H1 (cell line): ENCODE data around the gene TSHZ2. TPM values are rescaled to one million over a fixed set of nuclear protein-coding genes. Genes with fewer than 3 reads are reported as not detected.

Source experiments
- CTCF ChIA-PET: fragments of 300-600 bp; sonication (Branson Sonifier 250); formaldehyde crosslinking; loops from one replicate; lab custom pipeline; 2021; ENCODE audit not compliant: partially characterized antibody; lab: Charles Lee
- POLR2A ChIA-PET: fragments of 300-600 bp; sonication (Branson Sonifier 250); formaldehyde crosslinking; loops from one replicate; lab custom pipeline; 2021; ENCODE audit warnings: inconsistent platforms; ENCODE audit not compliant: partially characterized antibody; lab: Charles Lee
- DNase-seq, 2 experiments: peaks; one replicate each; pipeline versions ENCODE4 v3.0.0 to v3.0.0-alpha.2; 2010 to 2022; ENCODE audit warnings: low spot score in 2 of 2, low read depth in 1 of 2, mixed read lengths in 1 of 2
- FAIRE-seq: peaks from 2 replicates; lab custom pipeline; 2011; peaks lifted over from hg19 to GRCh38; lab: Jason Lieb, UNC
- H2AFZ ChIP-seq: 2 replicates; pipeline ENCODE4 v1.8.1; 2012; ENCODE audit warnings: low read length, inconsistent platforms
- H2AK5ac ChIP-seq: 2 replicates; pipeline ENCODE4 v1.6.1; 2013; ENCODE audit warnings: low read depth, low read length
- H2BK120ac ChIP-seq: replicated peaks from 2 replicates; pipeline ENCODE3; 2013; ENCODE audit warnings: low read depth, low read length, inconsistent platforms
- H2BK12ac ChIP-seq: 2 replicates; pipeline ENCODE4 v1.6.1; 2013; ENCODE audit warnings: low read depth, low read length
- H2BK15ac ChIP-seq: 2 replicates; pipeline ENCODE4 v1.6.1; 2013; ENCODE audit warnings: low read length
- H2BK20ac ChIP-seq: 2 replicates; pipeline ENCODE4 v1.6.1; 2013; ENCODE audit warnings: low read length
- H2BK5ac ChIP-seq: 2 replicates; pipeline ENCODE4 v1.6.1; 2013; ENCODE audit warnings: low read depth, low read length
- H3K14ac ChIP-seq: 2 replicates; pipeline ENCODE4 v1.6.1; 2013; ENCODE audit warnings: inconsistent platforms; ENCODE audit not compliant: insufficient read length
- H3K18ac ChIP-seq: 2 replicates; pipeline ENCODE4 v1.6.1; 2013; ENCODE audit warnings: low read length; ENCODE audit errors: extremely low read depth
- H3K23ac ChIP-seq: 2 replicates; pipeline ENCODE4 v1.6.1; 2013; ENCODE audit warnings: inconsistent platforms; ENCODE audit not compliant: insufficient read length
- H3K23me2 ChIP-seq: 2 replicates; pipeline ENCODE4 v1.6.1; 2013; ENCODE audit warnings: low read depth, low read length
- H3K27ac ChIP-seq: 2 replicates; pipeline ENCODE4 v1.6.1; 2011; ENCODE audit warnings: low read depth, low read length, inconsistent platforms
- H3K27me3 ChIP-seq, 4 experiments: replicated peaks in 1 of 4; 1 replicate in 1 of 4; 2 replicates in 3 of 4; pipeline versions ENCODE4 v1.6.1 to v1.8.1; 2011 to 2013; ENCODE audit warnings: low read length in 3 of 4, mild to moderate bottlenecking in 3 of 4, inconsistent platforms in 2 of 4, mixed read lengths in 2 of 4, moderate library complexity in 1 of 4; ENCODE audit not compliant: control insufficient read depth in 3 of 4, insufficient read depth in 3 of 4; ENCODE audit errors: extremely low read depth in 1 of 4
- H3K36me3 ChIP-seq, 4 experiments: 2 replicates each; pipeline versions ENCODE4 v1.6.1 to v1.8.1; 2011 to 2013; ENCODE audit warnings: mild to moderate bottlenecking in 4 of 4, low read length in 3 of 4, moderate library complexity in 2 of 4, control low read depth in 1 of 4, inconsistent platforms in 1 of 4; ENCODE audit not compliant: insufficient read depth in 4 of 4, control insufficient read depth in 2 of 4
- H3K4ac ChIP-seq: replicated peaks from 2 replicates; pipeline ENCODE3; 2013; ENCODE audit warnings: low read length, low read depth, mixed read lengths, inconsistent platforms; ENCODE audit not compliant: insufficient read length
- H3K4me1 ChIP-seq, 4 experiments: replicated peaks in 1 of 4; 1 replicate in 1 of 4; 2 replicates in 3 of 4; pipeline versions ENCODE4 v1.6.1 to v1.8.1; 2011 to 2013; ENCODE audit warnings: low read length in 3 of 4, inconsistent platforms in 2 of 4, mixed read lengths in 1 of 4; ENCODE audit not compliant: insufficient read depth in 4 of 4, control insufficient read depth in 3 of 4
- H3K4me2 ChIP-seq, 2 experiments: 2 replicates each; pipeline versions ENCODE4 v1.6.1 to v1.8.1; 2011 to 2013; ENCODE audit warnings: low read depth in 2 of 2, low read length in 2 of 2, control low read depth in 1 of 2, inconsistent platforms in 1 of 2, mild to moderate bottlenecking in 1 of 2; ENCODE audit not compliant: insufficient read depth in 1 of 2
- H3K4me3 ChIP-seq, 4 experiments: fragments of 200-600, 300-600 bp in 1 of 4; sonication (generic), shearing (Covaris generic), sonication (Bioruptor Twin) in 1 of 4; 2 replicates each; pipeline versions ENCODE4 v1.5.1 to v1.8.1; 2011 to 2016; ENCODE audit warnings: low read length in 4 of 4, low read depth in 3 of 4, control low read depth in 2 of 4, inconsistent platforms in 2 of 4, mild to moderate bottlenecking in 2 of 4, mixed read lengths in 1 of 4, moderate library complexity in 1 of 4; ENCODE audit not compliant: insufficient read depth in 2 of 4; ENCODE audit errors: extremely low read depth in 1 of 4
- H3K56ac ChIP-seq: replicated peaks from 2 replicates; pipeline ENCODE3; 2013; ENCODE audit warnings: low read depth, mild to moderate bottlenecking, mixed read lengths, low read length, inconsistent platforms; ENCODE audit not compliant: insufficient read length
- H3K79me1 ChIP-seq: 2 replicates; pipeline ENCODE4 v1.6.1; 2013; ENCODE audit warnings: low read depth, low read length, control low read depth
- H3K79me2 ChIP-seq, 2 experiments: 2 replicates each; pipeline versions ENCODE4 v1.6.1 to v1.8.1; 2012 to 2013; ENCODE audit warnings: low read length in 2 of 2, mild to moderate bottlenecking in 2 of 2, inconsistent platforms in 1 of 2; ENCODE audit not compliant: insufficient read depth in 2 of 2, control insufficient read depth in 1 of 2
- H3K9ac ChIP-seq, 4 experiments: replicated peaks in 1 of 4; 1 replicate in 1 of 4; 2 replicates in 3 of 4; pipeline versions ENCODE4 v1.6.1 to v1.8.1; 2011 to 2013; ENCODE audit warnings: low read depth in 3 of 4, low read length in 3 of 4, control low read depth in 2 of 4, mild to moderate bottlenecking in 2 of 4, moderate library complexity in 2 of 4, inconsistent platforms in 1 of 4; ENCODE audit errors: extremely low read depth in 1 of 4
- H3K9me3 ChIP-seq, 2 experiments: 2 replicates each; pipeline versions ENCODE4 v1.6.1 to v1.8.1; 2012 to 2013; ENCODE audit warnings: mild to moderate bottlenecking in 2 of 2, moderate library complexity in 2 of 2, control low read depth in 1 of 2, inconsistent platforms in 1 of 2, low read depth in 1 of 2, low read length in 1 of 2, mixed read lengths in 1 of 2; ENCODE audit not compliant: insufficient read depth in 2 of 2
- H4K20me1 ChIP-seq, 2 experiments: replicated peaks in 1 of 2; 2 replicates each; pipeline versions ENCODE3 to v1.8.1; 2011 to 2013; ENCODE audit warnings: inconsistent platforms in 2 of 2, low read length in 2 of 2, mild to moderate bottlenecking in 1 of 2; ENCODE audit not compliant: insufficient read depth in 2 of 2, control insufficient read depth in 1 of 2
- H4K5ac ChIP-seq: 2 replicates; pipeline ENCODE4 v1.6.1; 2013; ENCODE audit warnings: low read length, low read depth, mixed read lengths, inconsistent platforms; ENCODE audit not compliant: insufficient read length
- H4K8ac ChIP-seq: 2 replicates; pipeline ENCODE4 v1.8.0; 2013; ENCODE audit warnings: mild to moderate bottlenecking, moderate library complexity, low read length, inconsistent platforms; ENCODE audit not compliant: insufficient read depth; ENCODE audit errors: extremely low read depth
- H4K91ac ChIP-seq: replicated peaks from 2 replicates; pipeline ENCODE3; 2013; ENCODE audit warnings: low read length, mixed read lengths, inconsistent platforms; ENCODE audit not compliant: insufficient read length
- EGR1 ChIP-seq: IDR thresholded peaks from 2 replicates; pipeline ENCODE4 v1.6.1; 2011; ENCODE audit warnings: low read depth, low read length, borderline replicate concordance
- EP300 ChIP-seq, 2 experiments: IDR thresholded peaks; 1 replicate in 1 of 2; 2 replicates in 1 of 2; pipeline ENCODE4 v1.6.1; 2011 to 2012; ENCODE audit warnings: low read depth in 2 of 2, low read length in 2 of 2, mild to moderate bottlenecking in 2 of 2, borderline replicate concordance in 1 of 2, inconsistent platforms in 1 of 2, moderate library complexity in 1 of 2
- RAD21 ChIP-seq, 2 experiments: IDR thresholded peaks in 1 of 2; conservative IDR thresholded peaks in 1 of 2; 2 replicates each; pipeline ENCODE4 v1.6.1; 2011; ENCODE audit warnings: low read depth in 2 of 2, low read length in 2 of 2, improper control_type of control experiment in 1 of 2, inconsistent platforms in 1 of 2, mild to moderate bottlenecking in 1 of 2, moderate library complexity in 1 of 2
- YY1 ChIP-seq: IDR thresholded peaks from 2 replicates; pipeline ENCODE4 v1.6.1; 2011; ENCODE audit warnings: low read depth, mild to moderate bottlenecking, low read length
- WGBS, 2 experiments: shearing (Covaris generic) in 1 of 2; methylation state at CpG; one replicate each; pipeline versions ENCODE4 v1.1.6 to v1.1.7; 2013 to 2015; ENCODE audit warnings: low lambda C conversion rate in 2 of 2, mixed read lengths in 2 of 2, inconsistent platforms in 1 of 2, low coverage in 1 of 2, missing lambda C conversion rate in 1 of 2; ENCODE audit not compliant: insufficient replicate concordance in 2 of 2, insufficient coverage in 1 of 2, insufficient read length in 1 of 2; ENCODE audit errors: extremely low coverage in 1 of 2, missing lambda C conversion rate in 1 of 2; 5-methylcytosine and 5-hydroxymethylcytosine counted together
- polyA plus RNA-seq, 7 experiments: library from polyadenylated mRNA; depleted of rRNA in 3 of 7; stranded (reverse) in 5 of 7; unstranded in 2 of 7; fragments of >200 nt in 5 of 7; fragments of 200-250 nt in 2 of 7; gene quantifications; 1 replicate in 5 of 7; 2 replicates in 1 of 7; 4 replicates in 1 of 7; pipeline versions ENCODE4 v1.2.1 to v1.2.3, GENCODE V29; 2011 to 2013; ENCODE audit warnings: missing spikeins in 2 of 7, mixed read lengths in 2 of 7
- total RNA-seq: library from RNA; stranded (reverse); fragmentation: NEBNext Ultra II Directional; extraction: Animal tissue kit (Norgen Biotek cat#: 25700); gene quantifications from 2 replicates; pipeline ENCODE4 v1.2.1, GENCODE V29; 2021
- TF ChIP-seq, protein P1 (sequence below): IDR thresholded peaks from 2 replicates; pipeline ENCODE4 v1.6.1; 2011; ENCODE audit warnings: low read length, improper control_type of control experiment
- TF ChIP-seq, protein P2 (sequence below), 3 experiments: IDR thresholded peaks; 1 replicate in 2 of 3; 2 replicates in 1 of 3; pipeline versions ENCODE4 v1.5.1 to v1.6.1; 2011; ENCODE audit warnings: low read length in 3 of 3, mild to moderate bottlenecking in 3 of 3, inconsistent platforms in 2 of 3, low read depth in 1 of 3, moderate library complexity in 1 of 3; ENCODE audit not compliant: insufficient read depth in 1 of 3; ENCODE audit errors: control extremely low read depth in 1 of 3

Gene TSHZ2
- total and polyA plus RNA-seq, 2 of the 8 experiments (the other 6 are each of a cell fraction or from before 2014, with no cell fraction given) = 0.14 to 0.30 TPM

DNA sequence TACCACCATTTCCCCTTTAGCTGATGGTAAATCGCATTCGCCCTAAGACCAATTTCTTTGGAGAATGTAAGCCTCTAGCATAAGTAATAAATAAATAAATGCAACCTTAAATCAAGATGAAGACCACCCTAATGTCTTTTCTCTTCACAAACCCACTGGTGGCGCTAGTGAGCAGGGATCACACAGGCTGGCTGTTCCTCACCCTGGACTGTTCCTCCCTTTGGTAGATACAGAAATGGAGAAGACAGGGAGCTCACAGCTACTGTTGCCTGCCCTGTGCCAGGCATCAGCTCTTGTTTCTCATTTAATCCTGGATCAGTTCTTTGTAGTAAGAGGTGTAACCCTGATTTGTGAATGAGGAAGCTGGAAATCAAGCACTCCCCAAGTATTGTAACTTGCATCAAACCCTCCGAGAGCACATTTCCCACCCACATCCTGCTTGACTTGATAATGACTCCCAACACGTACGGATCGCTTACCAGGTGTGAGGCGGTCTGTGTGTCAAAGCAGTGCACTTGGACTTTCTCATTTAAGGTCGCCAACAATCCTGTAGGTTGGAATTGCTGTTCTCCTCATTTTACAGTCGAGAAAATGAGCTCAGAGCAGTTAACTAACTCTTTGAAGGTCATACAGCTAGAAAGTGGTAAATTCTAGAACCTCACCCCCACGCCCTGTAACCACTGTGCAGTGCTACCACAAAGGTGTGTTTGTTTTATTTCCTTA, 236.1 kb downstream of the TSHZ2 start:
- Histone ChIP-seq H3K9ac (no peak overlapping the region), H3K14ac (no peak overlapping the region), H3K4ac (no peak overlapping the region), H2BK15ac (no peak overlapping the region), H3K27me3 (no peaks in the 10 kb centered on the region), H3K9me3 (no peaks in the 10 kb centered on the region), H3K23me2 (no peaks in the 10 kb centered on the region), H4K20me1 (no peaks in the 10 kb centered on the region), H2BK5ac (no peak overlapping the region), H3K4me2 (no peak overlapping the region), H3K79me2 (no peaks in the 10 kb centered on the region), H2BK20ac (no peak overlapping the region), H4K91ac (no peak overlapping the region), H3K36me3 (no peaks in the 10 kb centered on the region), H2BK120ac (no peak overlapping the region), H3K4me1 (peaks cover 0 to 14% (median 5%) of the 10 kb centered on the region in 4 experiments; a peak in 6 of 7 replicates), H3K56ac (no peak overlapping the region), H3K4me3 (no peak overlapping the region), H2AFZ (peak overlapping the region; percentile 12; the same call in 1 of the 2 replicates), H4K8ac (no peak overlapping the region), H2BK12ac (0 out of 2 replicates have a peak overlapping the region, but pooled peaks have one; percentile 3), H3K23ac (no peak overlapping the region), H3K18ac (no peak overlapping the region), H3K79me1 (no peaks in the 10 kb centered on the region), H3K27ac (no peak overlapping the region), H2AK5ac (no peak overlapping the region), H4K5ac (no peak overlapping the region)
- CTCF ChIA-PET = interaction anchor here (0.6 to 2.8 kb wide), 51 partner anchors 10 to 759 kb away, joined by 3 to 40 read pairs (median 3); no protein-coding TSS in a partner anchor
- 80% methylated on average over 11 of the region's 11 CpGs; no CpG with 5 or more reads in 1 of the 2 experiments for WGBS, 2 experiments
- TF ChIP-seq EGR1 = no peak
- TF ChIP-seq, protein P1, sequence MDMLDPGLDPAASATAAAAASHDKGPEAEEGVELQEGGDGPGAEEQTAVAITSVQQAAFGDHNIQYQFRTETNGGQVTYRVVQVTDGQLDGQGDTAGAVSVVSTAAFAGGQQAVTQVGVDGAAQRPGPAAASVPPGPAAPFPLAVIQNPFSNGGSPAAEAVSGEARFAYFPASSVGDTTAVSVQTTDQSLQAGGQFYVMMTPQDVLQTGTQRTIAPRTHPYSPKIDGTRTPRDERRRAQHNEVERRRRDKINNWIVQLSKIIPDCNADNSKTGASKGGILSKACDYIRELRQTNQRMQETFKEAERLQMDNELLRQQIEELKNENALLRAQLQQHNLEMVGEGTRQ = no peak
- TF ChIP-seq RAD21 (IDR thresholded peaks at IDR 0.05 in 1 of 2, conservative IDR thresholded peaks at IDR 0.05 in 1 of 2; ENCODE audit: low read depth in 2 of 2, low read length in 2 of 2) = peak; percentile 63 to 72
- TF ChIP-seq, protein P2, sequence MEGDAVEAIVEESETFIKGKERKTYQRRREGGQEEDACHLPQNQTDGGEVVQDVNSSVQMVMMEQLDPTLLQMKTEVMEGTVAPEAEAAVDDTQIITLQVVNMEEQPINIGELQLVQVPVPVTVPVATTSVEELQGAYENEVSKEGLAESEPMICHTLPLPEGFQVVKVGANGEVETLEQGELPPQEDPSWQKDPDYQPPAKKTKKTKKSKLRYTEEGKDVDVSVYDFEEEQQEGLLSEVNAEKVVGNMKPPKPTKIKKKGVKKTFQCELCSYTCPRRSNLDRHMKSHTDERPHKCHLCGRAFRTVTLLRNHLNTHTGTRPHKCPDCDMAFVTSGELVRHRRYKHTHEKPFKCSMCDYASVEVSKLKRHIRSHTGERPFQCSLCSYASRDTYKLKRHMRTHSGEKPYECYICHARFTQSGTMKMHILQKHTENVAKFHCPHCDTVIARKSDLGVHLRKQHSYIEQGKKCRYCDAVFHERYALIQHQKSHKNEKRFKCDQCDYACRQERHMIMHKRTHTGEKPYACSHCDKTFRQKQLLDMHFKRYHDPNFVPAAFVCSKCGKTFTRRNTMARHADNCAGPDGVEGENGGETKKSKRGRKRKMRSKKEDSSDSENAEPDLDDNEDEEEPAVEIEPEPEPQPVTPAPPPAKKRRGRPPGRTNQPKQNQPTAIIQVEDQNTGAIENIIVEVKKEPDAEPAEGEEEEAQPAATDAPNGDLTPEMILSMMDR (IDR thresholded peaks at IDR 0.05; ENCODE audit: control extremely low read depth in 1 of 3, insufficient read depth in 1 of 3, low read depth in 1 of 3, low read length in 3 of 3) = peak; percentile 64 to 77 (median 74)
- TF ChIP-seq YY1 = peak; percentile 27; the same call in 1 of the 2 replicates
- peak in 1 of 2 experiments; percentile 70; a peak in 1 of 3 replicates for TF ChIP-seq EP300 (IDR thresholded peaks at IDR 0.05; ENCODE audit: borderline replicate concordance in 1 of 2, low read depth in 2 of 2, low read length in 2 of 2)
- FAIRE-seq = peak; percentile 28
- DNase-seq = peak in 1 of 2 experiments; percentile 84
- POLR2A ChIA-PET = no interaction called here
